ENCODE results near the gene SPG11.

The SPG11 gene

GRCh38 chr15:44595246-44595645 lies 68.2 kb downstream of the SPG11 start:
- no peak overlapping the region for H3K4me3 ChIP-seq (ENCODE audit: low read depth, low read length)
- no peaks in the 10 kb centered on the region for H3K27me3 ChIP-seq
- no peaks in the 10 kb centered on the region for H3K9me3 ChIP-seq
- TF ChIP-seq CTCF (IDR thresholded peaks at IDR 0.05; ENCODE audit: low read depth, low read length), result no peak
- H3K4me1 ChIP-seq, result no peaks in the 10 kb centered on the region
- peaks cover 38% of the 10 kb centered on the region for H3K36me3 ChIP-seq
- no peak for DNase-seq

GRCh38 chr15:44593042-44593736 lies 70.3 kb downstream of the SPG11 start:
- no peak for DNase-seq
- Histone ChIP-seq H3K9me3 (no peaks in the 10 kb centered on the region), H3K4me3 (ENCODE audit: low read depth, low read length) (no peak overlapping the region), H3K27me3 (no peaks in the 10 kb centered on the region), H3K36me3 (peaks cover 49% of the 10 kb centered on the region), H3K4me1 (no peaks in the 10 kb centered on the region)
- peak; percentile 55 for TF ChIP-seq CTCF (IDR thresholded peaks at IDR 0.05; ENCODE audit: low read depth, low read length)

GRCh38 chr15:44591326-44591725 lies 72.1 kb downstream of the SPG11 start:
- Histone ChIP-seq H3K36me3 (peaks cover 51% of the 10 kb centered on the region), H3K9me3 (no peaks in the 10 kb centered on the region), H3K4me3 (ENCODE audit: low read depth, low read length) (no peak overlapping the region), H3K27me3 (no peaks in the 10 kb centered on the region), H3K4me1 (no peaks in the 10 kb centered on the region)
- DNase-seq, result no peak
- no peak for TF ChIP-seq CTCF (IDR thresholded peaks at IDR 0.05; ENCODE audit: low read depth, low read length)

GRCh38 chr15:44588541-44588940 lies 74.9 kb downstream of the SPG11 start:
- Histone ChIP-seq H3K4me1 (no peaks in the 10 kb centered on the region), H3K36me3 (peaks cover 44% of the 10 kb centered on the region), H3K4me3 (ENCODE audit: low read depth, low read length) (no peak overlapping the region), H3K27me3 (no peaks in the 10 kb centered on the region), H3K9me3 (no peaks in the 10 kb centered on the region)
- TF ChIP-seq CTCF (IDR thresholded peaks at IDR 0.05; ENCODE audit: low read depth, low read length), result no peak
- no peak for DNase-seq

- Histone ChIP-seq H3K27me3 (no peaks in the 10 kb centered on the region), H3K9me3 (no peaks in the 10 kb centered on the region), H3K4me1 (no peaks in the 10 kb centered on the region), H3K4me3 (ENCODE audit: low read depth, low read length) (no peak overlapping the region), H3K36me3 (peaks cover 37% of the 10 kb centered on the region)
- no peak for TF ChIP-seq CTCF (IDR thresholded peaks at IDR 0.05; ENCODE audit: low read depth, low read length)
- no peak for DNase-seq
Observed at GRCh38 chr15:44585633-44586032, 77.8 kb downstream of the SPG11 start.

GRCh38 chr15:44584162-44584749 lies 79.2 kb downstream of the SPG11 start:
- peaks cover 32% of the 10 kb centered on the region for H3K36me3 ChIP-seq
- TF ChIP-seq CTCF (IDR thresholded peaks at IDR 0.05; ENCODE audit: low read depth, low read length), result peak; percentile 68
- no peaks in the 10 kb centered on the region for H3K4me1 ChIP-seq
- no peaks in the 10 kb centered on the region for H3K9me3 ChIP-seq
- H3K4me3 ChIP-seq (ENCODE audit: low read depth, low read length), result no peak overlapping the region
- peak; percentile 63 for DNase-seq
- no peaks in the 10 kb centered on the region for H3K27me3 ChIP-seq
